PC-3 (cell line): Measurements from ENCODE around the gene CA9. TPM values are rescaled to one million over a fixed set of nuclear protein-coding genes. Genes with fewer than 3 reads are reported as not detected.

ENCODE experiments used
- ATAC-seq: fragments of 200-7000 bp; cut with Tn5 transposase; 2 replicates; pipeline ENCODE4 v1.9.1; 2020; ENCODE audit warnings: mild to moderate bottlenecking, moderate library complexity
- BruUV-seq: library from RNA; stranded (reverse); fragments of 400-500 nt; replicated peaks from 2 replicates; lab custom pipeline; 2021; lab: Mats Ljungman, UMichigan
- CTCF ChIA-PET: fragments of 300-600 bp; sonication (Branson Sonifier 250); formaldehyde crosslinking; loops from one replicate; lab custom pipeline; 2022; ENCODE audit warnings: antibody characterized with exemption; lab: Charles Lee
- POLR2A ChIA-PET: fragments of 300-600 bp; sonication (Branson Sonifier 250); formaldehyde crosslinking; loops from one replicate; lab custom pipeline; 2022; ENCODE audit warnings: antibody characterized with exemption; ENCODE audit not compliant: unreplicated experiment; lab: Charles Lee
- DNase-seq: peaks from one replicate; pipeline ENCODE4 v3.0.0-alpha.2; 2015
- H2AFZ ChIP-seq: fragments of 300-600 bp; sonication (generic); 2 replicates; pipeline ENCODE4 v1.6.0; 2016; ENCODE audit warnings: antibody characterized with exemption, low read length
- H3F3A ChIP-seq: fragments of 300-600 bp; sonication (generic); one replicate; pipeline ENCODE4 v1.6.0; 2017; ENCODE audit warnings: antibody characterized with exemption, low read length, control low read depth, mild to moderate bottlenecking; ENCODE audit not compliant: unreplicated experiment
- H3K27ac ChIP-seq: fragments of 300-600 bp; sonication (generic); 2 replicates; pipeline ENCODE4 v1.5.1; 2016; ENCODE audit warnings: mild to moderate bottlenecking, low read length
- H3K27me3 ChIP-seq: fragments of 300-600 bp; sonication (generic); 2 replicates; pipeline ENCODE4 v1.6.1; 2016; ENCODE audit warnings: low read length, mixed read lengths
- H3K36me3 ChIP-seq: fragments of 300-600 bp; sonication (generic); 2 replicates; pipeline ENCODE4 v1.6.1; 2016; ENCODE audit warnings: low read depth, mixed run types, low read length, mixed read lengths
- H3K4me1 ChIP-seq: fragments of 300-600 bp; sonication (generic); 2 replicates; pipeline ENCODE4 v1.5.1; 2016; ENCODE audit warnings: low read length; ENCODE audit not compliant: insufficient read depth
- H3K4me2 ChIP-seq: fragments of 300-600 bp; sonication (generic); 2 replicates; pipeline ENCODE4 v1.6.0; 2016; ENCODE audit warnings: low read length
- H3K4me3 ChIP-seq: fragments of 300-600 bp; sonication (generic); 2 replicates; pipeline ENCODE4 v1.5.1; 2016; ENCODE audit warnings: mild to moderate bottlenecking, low read length, mixed read lengths
- H3K79me2 ChIP-seq: fragments of 300-600 bp; sonication (generic); 2 replicates; pipeline ENCODE4 v1.6.1; 2017; ENCODE audit warnings: low read length, mixed read lengths
- H3K9ac ChIP-seq: fragments of 300-600 bp; sonication (generic); 2 replicates; pipeline ENCODE4 v1.6.0; 2016; ENCODE audit warnings: mild to moderate bottlenecking, low read length
- H3K9me2 ChIP-seq: fragments of 300-600 bp; sonication (generic); replicated peaks from 2 replicates; pipeline ENCODE4 v1.6.1; 2016; ENCODE audit warnings: mixed run types, low read length, mixed read lengths
- H3K9me3 ChIP-seq: fragments of 300-600 bp; sonication (generic); 2 replicates; pipeline ENCODE4 v1.6.1; 2016; ENCODE audit warnings: low read length, mixed read lengths
- H4K20me1 ChIP-seq: fragments of 300-600 bp; sonication (generic); 2 replicates; pipeline ENCODE4 v1.6.1; 2016; ENCODE audit warnings: low read length, mixed read lengths
- EZH2 ChIP-seq: fragments of 300-600 bp; sonication (generic); IDR thresholded peaks from one replicate; pipeline ENCODE4 v1.6.1; 2017; ENCODE audit warnings: antibody characterized with exemption, mild to moderate bottlenecking, low read length; ENCODE audit not compliant: unreplicated experiment
- EZH2phosphoT487 ChIP-seq: fragments of 300-600 bp; sonication (generic); IDR thresholded peaks from 2 replicates; pipeline ENCODE4 v1.6.1; 2018; ENCODE audit warnings: mild to moderate bottlenecking, antibody characterized with exemption, low read length, borderline replicate concordance
- intact Hi-C: fragments of 100-400 bp; cut with micrococcal nuclease; formaldehyde crosslinking; loops from 2 replicates; pipeline ENCODE4 v1.9.0; 2023
- total RNA-seq: library from RNA; depleted of rRNA; stranded (reverse); fragments of >200 nt; gene quantifications from 2 replicates; pipeline ENCODE4 v1.2.3, GENCODE V29; 2014
- TF ChIP-seq, protein P1 (sequence below): fragments of 300-600 bp; sonication (generic); conservative IDR thresholded peaks from 2 replicates; pipeline ENCODE4 v1.5.1; 2017; ENCODE audit warnings: antibody characterized with exemption, low read depth, mild to moderate bottlenecking, low read length

The CA9 gene
- total RNA-seq, 1 experiment from 2014 or later = 7.7 TPM

DNA sequence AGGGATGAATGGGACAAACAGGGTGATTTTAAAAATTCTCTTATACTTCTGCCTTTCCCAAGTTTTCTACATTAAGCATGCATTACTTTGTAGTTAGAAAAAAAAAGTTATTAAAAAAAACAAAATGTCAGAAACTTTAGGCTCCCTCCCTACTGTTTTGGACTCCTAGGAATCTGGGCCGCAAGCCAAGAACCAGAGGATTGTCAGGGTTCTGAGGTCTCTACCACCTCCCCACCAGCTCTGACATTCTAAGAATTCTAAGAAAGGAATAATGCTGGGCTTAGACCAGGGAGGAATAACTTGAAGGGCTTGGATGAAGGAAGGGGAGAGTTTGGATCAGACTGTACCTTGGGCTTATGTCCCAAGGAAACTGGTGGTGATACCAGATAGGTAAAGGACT lies 7.7 kb upstream of the CA9 start:
- H2AFZ ChIP-seq = no peak overlapping the region
- H3K9me3 ChIP-seq = no peaks in the 10 kb centered on the region
- BruUV-seq = no TSS peak
- no peaks in the 10 kb centered on the region for H3K27me3 ChIP-seq
- TF ChIP-seq, protein P1, sequence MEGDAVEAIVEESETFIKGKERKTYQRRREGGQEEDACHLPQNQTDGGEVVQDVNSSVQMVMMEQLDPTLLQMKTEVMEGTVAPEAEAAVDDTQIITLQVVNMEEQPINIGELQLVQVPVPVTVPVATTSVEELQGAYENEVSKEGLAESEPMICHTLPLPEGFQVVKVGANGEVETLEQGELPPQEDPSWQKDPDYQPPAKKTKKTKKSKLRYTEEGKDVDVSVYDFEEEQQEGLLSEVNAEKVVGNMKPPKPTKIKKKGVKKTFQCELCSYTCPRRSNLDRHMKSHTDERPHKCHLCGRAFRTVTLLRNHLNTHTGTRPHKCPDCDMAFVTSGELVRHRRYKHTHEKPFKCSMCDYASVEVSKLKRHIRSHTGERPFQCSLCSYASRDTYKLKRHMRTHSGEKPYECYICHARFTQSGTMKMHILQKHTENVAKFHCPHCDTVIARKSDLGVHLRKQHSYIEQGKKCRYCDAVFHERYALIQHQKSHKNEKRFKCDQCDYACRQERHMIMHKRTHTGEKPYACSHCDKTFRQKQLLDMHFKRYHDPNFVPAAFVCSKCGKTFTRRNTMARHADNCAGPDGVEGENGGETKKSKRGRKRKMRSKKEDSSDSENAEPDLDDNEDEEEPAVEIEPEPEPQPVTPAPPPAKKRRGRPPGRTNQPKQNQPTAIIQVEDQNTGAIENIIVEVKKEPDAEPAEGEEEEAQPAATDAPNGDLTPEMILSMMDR = no peak
- no peak for TF ChIP-seq EZH2
- no peak for TF ChIP-seq EZH2phosphoT487
- no peaks in the 10 kb centered on the region for H3K9me2 ChIP-seq
- H3K36me3 ChIP-seq = peaks cover 9% of the 10 kb centered on the region
- no peak for ATAC-seq
- ChIA-PET CTCF (no interaction called here), POLR2A (no interaction called here)
- no peaks in the 10 kb centered on the region for H3F3A ChIP-seq
- no peak overlapping the region for H3K9ac ChIP-seq
- H3K4me3 ChIP-seq = no peak overlapping the region
- peaks cover 16% of the 10 kb centered on the region for H3K79me2 ChIP-seq
- no peak overlapping the region for H3K27ac ChIP-seq
- no peak overlapping the region for H3K4me2 ChIP-seq
- peaks cover 35% of the 10 kb centered on the region for H3K4me1 ChIP-seq
- no peak for DNase-seq
- intact Hi-C loops = no loop called here
- no peaks in the 10 kb centered on the region for H4K20me1 ChIP-seq

DNA sequence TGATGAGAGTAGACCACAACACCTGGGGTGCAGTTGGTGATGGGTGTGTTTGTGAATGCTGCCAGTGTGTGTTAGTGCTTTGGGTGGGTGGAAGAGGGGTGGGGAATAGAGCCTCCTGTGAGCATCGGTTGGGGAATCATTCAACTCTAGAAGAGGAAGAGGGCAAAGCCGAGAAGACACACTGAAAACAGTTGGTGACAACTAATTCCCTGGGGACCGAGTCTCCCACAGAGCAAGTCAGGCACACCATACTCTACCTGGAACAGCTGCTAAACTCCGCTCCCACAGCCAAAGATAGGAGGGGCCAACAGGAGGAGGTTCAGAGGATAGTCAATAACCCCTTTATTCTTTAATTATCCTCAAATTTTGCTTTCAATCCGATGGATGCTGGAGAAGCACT lies 7.2 kb upstream of the CA9 start:
- no peak overlapping the region for H3K4me3 ChIP-seq
- no peak overlapping the region for H3K27ac ChIP-seq
- no peak overlapping the region for H2AFZ ChIP-seq
- no peak for DNase-seq
- no peaks in the 10 kb centered on the region for H3F3A ChIP-seq
- no peak overlapping the region for H3K4me2 ChIP-seq
- no peak for ATAC-seq
- no peaks in the 10 kb centered on the region for H3K9me3 ChIP-seq
- peaks cover 35% of the 10 kb centered on the region for H3K4me1 ChIP-seq
- ChIA-PET POLR2A (no interaction called here), CTCF (no interaction called here)
- peaks cover 13% of the 10 kb centered on the region for H3K79me2 ChIP-seq
- intact Hi-C loops = no loop called here
- no peaks in the 10 kb centered on the region for H3K9me2 ChIP-seq
- no peak overlapping the region for H3K9ac ChIP-seq
- TF ChIP-seq EZH2 = no peak
- TF ChIP-seq, protein P1 = no peak
- no peak for TF ChIP-seq EZH2phosphoT487
- 0 out of 2 replicates have a peak, but pooled peaks cover 5% of the 10 kb centered on the region for H3K36me3 ChIP-seq
- no peaks in the 10 kb centered on the region for H3K27me3 ChIP-seq
- no peaks in the 10 kb centered on the region for H4K20me1 ChIP-seq
- BruUV-seq = no TSS peak

DNA sequence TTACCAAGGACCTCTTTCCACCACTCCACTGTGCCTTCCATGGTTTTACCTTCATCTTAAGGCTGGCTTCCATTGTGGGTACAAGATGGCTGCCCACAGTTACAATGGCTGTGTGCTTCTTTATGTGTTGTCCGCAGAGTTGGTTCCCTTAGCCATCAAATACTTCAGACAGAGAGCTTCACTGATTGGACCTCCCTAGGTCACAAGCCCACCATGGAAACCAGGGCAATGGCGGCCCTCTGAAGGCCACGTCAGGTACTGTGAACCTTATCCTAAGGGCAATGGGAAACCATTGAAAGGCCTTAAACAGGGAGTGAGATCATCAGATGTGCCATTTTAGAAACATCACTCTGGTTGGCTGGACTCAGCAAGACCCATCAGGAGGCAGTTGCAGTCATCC lies 5.8 kb upstream of the CA9 start:
- Histone ChIP-seq H3K27ac (no peak overlapping the region), H3K27me3 (no peaks in the 10 kb centered on the region), H3K36me3 (no peaks in the 10 kb centered on the region), H3K9me2 (no peaks in the 10 kb centered on the region), H3K4me1 (peaks cover 35% of the 10 kb centered on the region), H2AFZ (no peak overlapping the region), H3K9ac (no peak overlapping the region), H4K20me1 (no peaks in the 10 kb centered on the region), H3K9me3 (no peaks in the 10 kb centered on the region), H3K4me3 (no peak overlapping the region), H3F3A (no peaks in the 10 kb centered on the region), H3K4me2 (no peak overlapping the region), H3K79me2 (peaks cover 11% of the 10 kb centered on the region)
- no peak for DNase-seq
- BruUV-seq = no TSS peak
- ATAC-seq = no peak
- TF ChIP-seq EZH2 (no peak), EZH2phosphoT487 (no peak)
- TF ChIP-seq, protein P1 = no peak
- intact Hi-C loops = no loop called here
- CTCF ChIA-PET = no interaction called here
- POLR2A ChIA-PET = no interaction called here
